Stomach (tissue), 4 donors: Measurements from ENCODE around the gene HMSD.

Experiments used
- EP300 ChIP-seq: sonication (generic); formaldehyde crosslinking; IDR thresholded peaks from one replicate; pipeline ENCODE4 v1.6.1; 2017; ENCODE audit warnings: antibody characterized with exemption
- POLR2A ChIP-seq, 4 donors: fragments of 450-650 bp; IDR thresholded peaks; one replicate each; pipeline ENCODE4 v1.6.1; 2016; ENCODE audit warnings: antibody characterized with exemption in 4 of 4, control low read depth in 2 of 4, mild to moderate bottlenecking in 1 of 4, moderate library complexity in 1 of 4
- TF ChIP-seq, protein P1 (sequence below), 7 experiments: fragments of 450-650 bp in 4 of 7; fragments of 200-600 bp in 3 of 7; sonication (generic) in 3 of 7; IDR thresholded peaks; one replicate each; pipeline ENCODE4 v1.5.1; 2016 to 2019; ENCODE audit warnings: antibody characterized with exemption in 7 of 7, control low read depth in 2 of 7, mild to moderate bottlenecking in 1 of 7

DNA sequence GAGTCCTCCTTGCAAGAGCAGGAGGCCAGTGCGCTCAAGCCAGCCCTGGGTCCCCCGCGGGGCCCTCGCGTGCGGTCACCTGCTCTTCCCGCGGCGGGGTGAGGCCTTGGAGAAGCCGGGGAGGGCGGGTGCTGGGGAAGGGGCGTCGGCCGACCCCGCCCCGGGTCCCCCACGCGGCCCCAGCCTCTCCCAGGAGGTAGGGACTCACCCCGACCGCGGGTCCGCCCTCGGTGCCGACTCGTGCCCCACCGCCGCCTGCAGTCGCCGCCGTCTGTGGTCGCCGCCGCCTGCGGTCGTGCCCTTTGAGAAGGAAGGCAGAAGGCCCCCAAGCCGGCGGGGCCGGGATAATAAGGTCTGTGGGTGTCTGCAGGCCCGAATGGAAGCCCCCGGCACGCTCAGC lies 53.5 kb downstream of the HMSD start:
- no peak for TF ChIP-seq POLR2A (IDR thresholded peaks at IDR 0.05)
- TF ChIP-seq, protein P1, sequence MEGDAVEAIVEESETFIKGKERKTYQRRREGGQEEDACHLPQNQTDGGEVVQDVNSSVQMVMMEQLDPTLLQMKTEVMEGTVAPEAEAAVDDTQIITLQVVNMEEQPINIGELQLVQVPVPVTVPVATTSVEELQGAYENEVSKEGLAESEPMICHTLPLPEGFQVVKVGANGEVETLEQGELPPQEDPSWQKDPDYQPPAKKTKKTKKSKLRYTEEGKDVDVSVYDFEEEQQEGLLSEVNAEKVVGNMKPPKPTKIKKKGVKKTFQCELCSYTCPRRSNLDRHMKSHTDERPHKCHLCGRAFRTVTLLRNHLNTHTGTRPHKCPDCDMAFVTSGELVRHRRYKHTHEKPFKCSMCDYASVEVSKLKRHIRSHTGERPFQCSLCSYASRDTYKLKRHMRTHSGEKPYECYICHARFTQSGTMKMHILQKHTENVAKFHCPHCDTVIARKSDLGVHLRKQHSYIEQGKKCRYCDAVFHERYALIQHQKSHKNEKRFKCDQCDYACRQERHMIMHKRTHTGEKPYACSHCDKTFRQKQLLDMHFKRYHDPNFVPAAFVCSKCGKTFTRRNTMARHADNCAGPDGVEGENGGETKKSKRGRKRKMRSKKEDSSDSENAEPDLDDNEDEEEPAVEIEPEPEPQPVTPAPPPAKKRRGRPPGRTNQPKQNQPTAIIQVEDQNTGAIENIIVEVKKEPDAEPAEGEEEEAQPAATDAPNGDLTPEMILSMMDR (IDR thresholded peaks at IDR 0.05), result no peak
- no peak for TF ChIP-seq EP300
